MM.1S (cell line): ENCODE data around the gene PAXX.

Source experiments
- EZH2 ChIP-seq: fragments of 300-600 bp; sonication (generic); optimal IDR thresholded peaks from 2 replicates; pipeline ENCODE3; 2017; ENCODE audit warnings: low read depth, mild to moderate bottlenecking, antibody characterized with exemption, low read length, mixed read lengths
- EZH2phosphoT487 ChIP-seq: fragments of 300-600 bp; sonication (generic); IDR thresholded peaks from 2 replicates; pipeline ENCODE4 v1.6.1; 2018; ENCODE audit warnings: antibody characterized with exemption, low read length
- TF ChIP-seq, protein P1 (sequence below): fragments of 300-600 bp; sonication (generic); IDR thresholded peaks from 2 replicates; pipeline ENCODE4 v1.5.1; 2016; ENCODE audit warnings: antibody characterized with exemption, low read length, mixed read lengths

DNA sequence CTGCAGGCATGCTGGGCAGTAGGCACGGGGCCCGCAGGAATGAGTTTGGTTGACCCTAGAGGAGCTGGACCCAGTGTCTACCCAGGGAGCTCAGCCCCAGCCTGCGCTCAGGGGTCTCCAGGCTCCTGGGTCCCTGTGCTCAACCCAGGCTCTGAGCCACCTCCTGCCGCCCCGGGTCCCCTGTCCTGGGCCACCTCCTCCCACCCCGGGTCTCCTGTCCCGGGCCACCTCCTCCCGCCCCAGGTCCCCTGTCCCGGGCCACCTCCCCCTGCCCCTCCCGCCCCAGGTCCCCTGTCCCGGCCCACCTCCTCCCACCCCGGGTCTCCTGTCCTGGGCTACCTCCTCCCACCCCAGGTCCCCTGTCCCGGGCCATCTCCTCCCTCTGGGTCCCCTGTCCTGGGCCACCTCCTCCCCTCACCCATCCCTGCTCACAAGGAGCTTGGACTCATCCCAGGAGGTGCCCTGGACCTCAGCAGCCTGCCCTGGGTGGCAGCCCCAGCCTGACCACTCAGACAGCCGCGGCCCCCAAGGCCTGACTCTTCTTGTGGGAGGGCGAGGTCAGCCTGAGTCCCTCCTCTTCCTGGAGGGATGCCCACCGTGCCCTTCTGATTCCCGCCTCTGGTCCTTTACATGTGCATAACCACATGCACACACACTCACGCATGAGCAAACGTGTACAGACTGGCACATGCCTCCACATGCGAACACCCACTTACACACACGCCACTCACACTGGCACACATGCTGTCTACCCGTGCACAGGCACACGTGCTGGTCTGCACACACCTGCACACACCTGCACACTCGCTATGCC, 37.7 kb upstream of the PAXX start:
- TF ChIP-seq, protein P1, sequence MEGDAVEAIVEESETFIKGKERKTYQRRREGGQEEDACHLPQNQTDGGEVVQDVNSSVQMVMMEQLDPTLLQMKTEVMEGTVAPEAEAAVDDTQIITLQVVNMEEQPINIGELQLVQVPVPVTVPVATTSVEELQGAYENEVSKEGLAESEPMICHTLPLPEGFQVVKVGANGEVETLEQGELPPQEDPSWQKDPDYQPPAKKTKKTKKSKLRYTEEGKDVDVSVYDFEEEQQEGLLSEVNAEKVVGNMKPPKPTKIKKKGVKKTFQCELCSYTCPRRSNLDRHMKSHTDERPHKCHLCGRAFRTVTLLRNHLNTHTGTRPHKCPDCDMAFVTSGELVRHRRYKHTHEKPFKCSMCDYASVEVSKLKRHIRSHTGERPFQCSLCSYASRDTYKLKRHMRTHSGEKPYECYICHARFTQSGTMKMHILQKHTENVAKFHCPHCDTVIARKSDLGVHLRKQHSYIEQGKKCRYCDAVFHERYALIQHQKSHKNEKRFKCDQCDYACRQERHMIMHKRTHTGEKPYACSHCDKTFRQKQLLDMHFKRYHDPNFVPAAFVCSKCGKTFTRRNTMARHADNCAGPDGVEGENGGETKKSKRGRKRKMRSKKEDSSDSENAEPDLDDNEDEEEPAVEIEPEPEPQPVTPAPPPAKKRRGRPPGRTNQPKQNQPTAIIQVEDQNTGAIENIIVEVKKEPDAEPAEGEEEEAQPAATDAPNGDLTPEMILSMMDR, result no peak
- no peak for TF ChIP-seq EZH2
- no peak for TF ChIP-seq EZH2phosphoT487
